Measurements from ENCODE around the gene CBX4. TPM values are rescaled to one million over a fixed set of nuclear protein-coding genes. Genes with fewer than 3 reads are reported as not detected.
A peak's percentile ranks its signal among the peaks of the same experiment; 100 is the strongest.

Gene CBX4
- total and polyA plus RNA-seq, 2 of the 13 experiments (the other 11 are each of a cell fraction or from before 2014, with no cell fraction given) = 25.8 to 50.8 TPM

DNA sequence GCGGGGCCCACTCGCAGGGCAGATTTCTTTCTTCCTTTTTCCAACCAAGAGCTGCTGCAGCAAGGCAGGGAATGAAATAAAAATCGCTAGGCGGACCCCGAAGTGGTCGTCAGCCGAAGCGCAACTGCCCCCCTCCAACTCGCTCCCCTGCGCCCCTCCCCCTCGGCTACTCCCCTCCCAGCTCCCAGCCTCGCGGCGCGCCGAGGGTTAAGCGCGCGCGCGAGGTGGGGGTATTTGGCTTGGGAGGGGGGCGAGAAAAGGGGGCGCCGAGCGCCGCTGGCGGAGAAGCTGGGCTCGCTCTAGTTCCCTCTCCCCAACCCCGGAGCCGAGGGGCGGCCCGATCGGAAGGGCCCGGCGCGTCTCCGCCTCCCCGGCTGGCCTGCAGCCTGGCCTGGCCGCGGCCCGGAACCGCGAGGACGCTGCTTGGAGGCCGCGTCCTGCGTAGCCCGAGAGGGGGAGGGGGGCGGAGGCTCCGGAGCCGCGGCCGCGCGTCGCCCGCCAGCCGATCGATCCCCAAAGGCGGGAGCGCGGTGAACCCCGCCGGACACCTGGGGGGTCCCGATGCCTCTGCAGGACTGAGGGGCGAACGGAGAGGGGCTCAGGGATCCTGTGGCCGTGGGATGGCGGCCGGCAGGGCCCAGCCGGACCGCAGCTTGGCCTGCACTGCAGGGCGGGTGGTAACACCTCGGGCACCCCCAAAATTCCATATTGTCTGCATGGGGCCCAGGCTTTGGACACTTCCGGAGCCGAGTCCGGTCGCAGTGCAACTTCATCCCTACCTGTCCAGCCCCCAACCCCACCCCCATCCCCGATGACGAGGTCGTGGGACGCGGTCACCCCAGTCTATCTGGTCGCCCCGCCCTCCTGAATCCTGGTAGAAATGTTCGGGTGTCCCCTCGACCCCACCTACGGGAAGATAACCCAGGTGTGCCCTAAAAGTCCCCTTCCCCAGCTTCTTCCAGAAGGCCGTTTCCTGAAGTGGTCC is 4.9 kb upstream of the CBX4 start (continued):
- TF ChIP-seq ZC3H13 (CRISPR knock-in tag; IDR thresholded peaks at IDR 0.05) (peak; percentile 77), ZNF652 (CRISPR knock-in tag; IDR thresholded peaks at IDR 0.05; ENCODE audit: borderline replicate concordance, low read depth) (peak; percentile 91), ZNF143 (CRISPR knock-in tag; IDR thresholded peaks at IDR 0.05) (no peak; the same call in 1 of the 2 replicates), ESRRA (CRISPR knock-in tag; IDR thresholded peaks at IDR 0.05; ENCODE audit: low read depth) (peak; percentile 69), ZFAT (CRISPR knock-in tag; conservative IDR thresholded peaks at IDR 0.05) (no peak), ATF7 (IDR thresholded peaks at IDR 0.05) (no peak), ATF7 (CRISPR knock-in tag; IDR thresholded peaks at IDR 0.05) (no peak), CEBPG (CRISPR knock-in tag; IDR thresholded peaks at IDR 0.05) (0 out of 2 replicates have a peak, but pooled peaks have one; percentile 4), AKAP8 (CRISPR knock-in tag; IDR thresholded peaks at IDR 0.05) (peak; percentile 81), POLR2AphosphoS5 (IDR thresholded peaks at IDR 0.05; ENCODE audit: low read depth, low read length) (peak; percentile 50), FOXO1 (CRISPR knock-in tag; IDR thresholded peaks at IDR 0.05) (peak; percentile 42; the same call in 1 of the 2 replicates), SCMH1 (CRISPR knock-in tag; IDR thresholded peaks at IDR 0.05; ENCODE audit: borderline replicate concordance) (no peak), ZNF619 (CRISPR knock-in tag; IDR thresholded peaks at IDR 0.05) (0 out of 2 replicates have a peak, but pooled peaks have one; percentile 8), EP300 (IDR thresholded peaks at IDR 0.05; ENCODE audit: low read depth in 2 of 2, low read length in 2 of 2) (no peak), EP300 (CRISPR knock-in tag; IDR thresholded peaks at IDR 0.05; ENCODE audit: borderline replicate concordance) (0 out of 2 replicates have a peak, but pooled peaks have one; percentile 25), ARNTL (CRISPR knock-in tag; IDR thresholded peaks at IDR 0.05) (peak; percentile 55; the same call in 1 of the 2 replicates), HOXA5 (CRISPR knock-in tag; IDR thresholded peaks at IDR 0.05) (no peak; the same call in 1 of the 2 replicates), ZNF7 (CRISPR knock-in tag; IDR thresholded peaks at IDR 0.05) (no peak), ZSCAN22 (CRISPR knock-in tag; IDR thresholded peaks at IDR 0.05) (no peak), ZNF20 (CRISPR knock-in tag; IDR thresholded peaks at IDR 0.05) (no peak), MIER2 (CRISPR knock-in tag; IDR thresholded peaks at IDR 0.05) (no peak)
- TF ChIP-seq, protein P1, sequence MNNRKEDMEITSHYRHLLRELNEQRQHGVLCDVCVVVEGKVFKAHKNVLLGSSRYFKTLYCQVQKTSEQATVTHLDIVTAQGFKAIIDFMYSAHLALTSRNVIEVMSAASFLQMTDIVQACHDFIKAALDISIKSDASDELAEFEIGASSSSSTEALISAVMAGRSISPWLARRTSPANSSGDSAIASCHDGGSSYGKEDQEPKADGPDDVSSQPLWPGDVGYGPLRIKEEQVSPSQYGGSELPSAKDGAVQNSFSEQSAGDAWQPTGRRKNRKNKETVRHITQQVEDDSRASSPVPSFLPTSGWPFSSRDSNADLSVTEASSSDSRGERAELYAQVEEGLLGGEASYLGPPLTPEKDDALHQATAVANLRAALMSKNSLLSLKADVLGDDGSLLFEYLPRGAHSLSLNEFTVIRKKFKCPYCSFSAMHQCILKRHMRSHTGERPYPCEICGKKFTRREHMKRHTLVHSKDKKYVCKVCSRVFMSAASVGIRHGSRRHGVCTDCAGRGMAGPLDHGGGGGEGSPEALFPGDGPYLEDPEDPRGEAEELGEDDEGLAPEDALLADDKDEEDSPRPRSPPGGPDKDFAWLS (CRISPR knock-in tag; IDR thresholded peaks at IDR 0.05; ENCODE audit: borderline replicate concordance) = peak; percentile 73; the same call in 1 of the 2 replicates
- TF ChIP-seq, protein P2, sequence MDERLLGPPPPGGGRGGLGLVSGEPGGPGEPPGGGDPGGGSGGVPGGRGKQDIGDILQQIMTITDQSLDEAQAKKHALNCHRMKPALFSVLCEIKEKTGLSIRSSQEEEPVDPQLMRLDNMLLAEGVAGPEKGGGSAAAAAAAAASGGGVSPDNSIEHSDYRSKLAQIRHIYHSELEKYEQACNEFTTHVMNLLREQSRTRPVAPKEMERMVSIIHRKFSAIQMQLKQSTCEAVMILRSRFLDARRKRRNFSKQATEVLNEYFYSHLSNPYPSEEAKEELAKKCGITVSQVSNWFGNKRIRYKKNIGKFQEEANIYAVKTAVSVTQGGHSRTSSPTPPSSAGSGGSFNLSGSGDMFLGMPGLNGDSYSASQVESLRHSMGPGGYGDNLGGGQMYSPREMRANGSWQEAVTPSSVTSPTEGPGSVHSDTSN (CRISPR knock-in tag; IDR thresholded peaks at IDR 0.05) = no peak
- TF ChIP-seq, protein P3, sequence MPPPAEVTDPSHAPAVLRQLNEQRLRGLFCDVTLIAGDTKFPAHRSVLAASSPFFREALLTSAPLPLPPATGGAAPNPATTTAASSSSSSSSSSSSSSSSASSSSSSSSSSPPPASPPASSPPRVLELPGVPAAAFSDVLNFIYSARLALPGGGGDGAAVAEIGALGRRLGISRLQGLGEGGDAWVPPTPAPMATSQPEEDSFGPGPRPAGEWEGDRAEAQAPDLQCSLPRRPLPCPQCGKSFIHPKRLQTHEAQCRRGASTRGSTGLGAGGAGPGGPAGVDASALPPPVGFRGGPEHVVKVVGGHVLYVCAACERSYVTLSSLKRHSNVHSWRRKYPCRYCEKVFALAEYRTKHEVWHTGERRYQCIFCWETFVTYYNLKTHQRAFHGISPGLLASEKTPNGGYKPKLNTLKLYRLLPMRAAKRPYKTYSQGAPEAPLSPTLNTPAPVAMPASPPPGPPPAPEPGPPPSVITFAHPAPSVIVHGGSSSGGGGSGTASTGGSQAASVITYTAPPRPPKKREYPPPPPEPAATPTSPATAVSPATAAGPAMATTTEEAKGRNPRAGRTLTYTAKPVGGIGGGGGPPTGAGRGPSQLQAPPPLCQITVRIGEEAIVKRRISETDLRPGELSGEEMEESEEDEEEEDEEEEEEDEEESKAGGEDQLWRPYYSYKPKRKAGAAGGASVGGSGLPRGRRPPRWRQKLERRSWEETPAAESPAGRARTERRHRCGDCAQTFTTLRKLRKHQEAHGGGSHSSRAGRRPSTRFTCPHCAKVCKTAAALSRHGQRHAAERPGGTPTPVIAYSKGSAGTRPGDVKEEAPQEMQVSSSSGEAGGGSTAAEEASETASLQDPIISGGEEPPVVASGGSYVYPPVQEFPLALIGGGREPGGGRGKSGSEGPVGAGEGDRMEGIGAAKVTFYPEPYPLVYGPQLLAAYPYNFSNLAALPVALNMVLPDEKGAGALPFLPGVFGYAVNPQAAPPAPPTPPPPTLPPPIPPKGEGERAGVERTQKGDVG (CRISPR knock-in tag; IDR thresholded peaks at IDR 0.05; ENCODE audit: borderline replicate concordance) = no peak; the same call in 1 of the 2 replicates
- TF ChIP-seq, protein P4, sequence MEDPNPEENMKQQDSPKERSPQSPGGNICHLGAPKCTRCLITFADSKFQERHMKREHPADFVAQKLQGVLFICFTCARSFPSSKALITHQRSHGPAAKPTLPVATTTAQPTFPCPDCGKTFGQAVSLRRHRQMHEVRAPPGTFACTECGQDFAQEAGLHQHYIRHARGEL (CRISPR knock-in tag; IDR thresholded peaks at IDR 0.05) = no peak
